HG02885 (cell line): ENCODE measurements around the gene ZCCHC7.
"Not testable (repeated sequence)": the region's sequence is repeated elsewhere in the genome, so short reads cannot be mapped to it uniquely, and the experiment has no call there.

Experiments used
- ATAC-seq: cut with Tn5 transposase; IDR thresholded peaks from one replicate; pipeline ENCODE4 v1.9.1; 2021; ENCODE audit warnings: mild to moderate bottlenecking; ENCODE audit not compliant: unreplicated experiment, poor library complexity

The ZCCHC7 gene

DNA sequence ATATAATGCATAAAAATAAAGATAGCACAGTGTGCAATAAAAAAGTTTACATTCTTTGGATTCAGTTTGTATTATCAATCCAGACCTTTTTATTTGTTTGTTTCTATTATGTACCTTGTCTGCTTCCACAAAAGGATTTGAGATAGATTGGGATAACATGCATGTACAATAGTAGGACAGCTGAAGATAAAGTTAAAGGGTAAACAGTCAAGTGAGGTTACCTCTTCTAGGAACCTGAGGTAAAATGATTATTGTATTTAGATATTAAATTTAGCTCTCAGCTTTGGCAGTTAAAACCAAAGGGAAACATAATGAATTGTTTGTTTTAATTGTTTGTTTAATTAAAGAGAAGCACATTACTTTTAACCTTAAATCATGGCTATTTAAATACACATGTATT is 81.7 kb downstream of the ZCCHC7 start:
- ATAC-seq = no peak

DNA sequence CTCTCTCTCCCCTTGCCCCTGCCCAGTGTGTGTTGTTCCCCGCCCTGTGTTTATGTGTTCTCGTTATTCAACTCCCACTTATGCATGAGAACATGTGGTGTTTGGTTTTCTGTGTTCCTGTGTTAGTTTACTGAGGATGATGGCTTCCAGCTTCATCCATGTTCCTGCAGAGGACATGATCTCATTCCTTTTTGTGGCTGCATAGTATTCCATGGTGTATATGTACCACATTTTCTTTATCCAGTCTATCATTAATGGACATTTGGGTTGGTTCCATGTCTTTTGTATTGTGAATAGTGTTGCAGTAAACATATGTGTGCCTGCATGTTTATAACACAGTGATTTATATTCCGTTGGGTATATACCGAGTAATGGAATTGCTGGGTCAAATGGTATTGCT is 83.1 kb downstream of the ZCCHC7 start:
- not testable (repeated sequence) for ATAC-seq

DNA sequence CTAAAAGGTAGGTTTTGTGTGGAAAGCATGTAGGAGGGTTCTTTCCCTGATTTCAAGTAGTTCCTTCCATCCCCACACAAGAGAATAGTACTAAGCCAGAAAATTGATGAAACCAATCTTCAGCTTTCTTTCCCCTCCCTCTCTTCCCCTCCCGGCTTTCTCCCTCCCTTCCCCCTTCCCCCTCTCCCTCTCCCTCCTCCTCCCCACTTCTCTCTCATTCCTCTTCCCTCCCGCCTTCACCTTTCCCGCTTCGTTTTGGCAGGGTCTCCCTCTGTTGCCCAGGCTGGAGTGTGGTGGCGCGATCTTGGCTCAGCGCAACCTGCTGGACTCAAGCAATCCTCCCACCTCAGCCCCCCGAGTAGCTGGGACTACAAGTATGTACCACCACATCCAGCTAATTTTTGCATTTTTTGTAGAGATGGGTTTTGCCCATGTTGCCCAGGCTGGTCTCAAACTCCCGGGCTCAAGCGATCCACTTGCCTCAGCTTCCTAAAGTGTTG is 85.8 kb downstream of the ZCCHC7 start:
- ATAC-seq = no peak

DNA sequence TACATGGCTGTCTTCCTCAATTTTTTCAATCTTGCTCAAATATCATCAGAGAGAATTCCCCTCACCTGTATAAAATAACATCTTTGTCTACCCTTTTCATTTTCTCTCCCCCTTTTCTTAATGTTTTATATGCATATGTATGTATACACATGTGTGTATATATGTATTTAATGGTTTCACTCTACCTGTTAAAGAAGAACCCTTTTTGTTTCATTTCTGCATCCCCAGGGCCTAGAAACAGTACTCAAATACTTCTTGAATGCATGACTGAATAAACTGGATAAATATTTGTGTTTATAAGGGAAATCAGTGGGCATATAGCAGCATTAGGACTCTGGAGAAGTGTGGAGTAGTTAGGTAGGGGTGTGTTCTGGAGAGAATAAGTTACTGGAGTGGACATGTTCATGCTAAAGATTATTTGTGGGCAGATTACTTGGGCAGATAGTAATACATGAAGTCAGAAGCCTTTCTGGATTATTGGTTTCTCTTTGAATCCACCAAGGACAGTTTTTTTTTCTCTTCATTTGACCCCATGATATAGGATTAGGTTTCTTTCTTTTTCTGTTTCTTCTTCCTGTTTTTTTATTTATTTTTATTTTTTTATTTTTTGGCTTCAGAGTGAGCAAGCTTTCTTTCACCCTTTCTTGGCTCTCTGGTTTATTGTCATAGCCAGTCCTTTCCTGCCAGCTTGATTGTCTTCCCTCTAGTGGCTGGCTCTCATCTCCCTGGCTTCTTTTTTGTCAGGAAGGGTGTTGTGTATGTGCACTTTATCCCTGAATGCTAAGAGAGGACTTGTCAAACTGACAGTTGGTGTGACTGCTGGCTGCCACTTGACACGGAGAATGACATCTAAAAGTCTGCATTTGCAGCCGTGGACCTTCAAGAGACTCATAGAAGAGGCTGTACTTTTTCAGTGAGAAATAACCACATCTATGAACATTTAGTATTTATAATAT is 89.3 kb downstream of the ZCCHC7 start:
- ATAC-seq = no peak

DNA sequence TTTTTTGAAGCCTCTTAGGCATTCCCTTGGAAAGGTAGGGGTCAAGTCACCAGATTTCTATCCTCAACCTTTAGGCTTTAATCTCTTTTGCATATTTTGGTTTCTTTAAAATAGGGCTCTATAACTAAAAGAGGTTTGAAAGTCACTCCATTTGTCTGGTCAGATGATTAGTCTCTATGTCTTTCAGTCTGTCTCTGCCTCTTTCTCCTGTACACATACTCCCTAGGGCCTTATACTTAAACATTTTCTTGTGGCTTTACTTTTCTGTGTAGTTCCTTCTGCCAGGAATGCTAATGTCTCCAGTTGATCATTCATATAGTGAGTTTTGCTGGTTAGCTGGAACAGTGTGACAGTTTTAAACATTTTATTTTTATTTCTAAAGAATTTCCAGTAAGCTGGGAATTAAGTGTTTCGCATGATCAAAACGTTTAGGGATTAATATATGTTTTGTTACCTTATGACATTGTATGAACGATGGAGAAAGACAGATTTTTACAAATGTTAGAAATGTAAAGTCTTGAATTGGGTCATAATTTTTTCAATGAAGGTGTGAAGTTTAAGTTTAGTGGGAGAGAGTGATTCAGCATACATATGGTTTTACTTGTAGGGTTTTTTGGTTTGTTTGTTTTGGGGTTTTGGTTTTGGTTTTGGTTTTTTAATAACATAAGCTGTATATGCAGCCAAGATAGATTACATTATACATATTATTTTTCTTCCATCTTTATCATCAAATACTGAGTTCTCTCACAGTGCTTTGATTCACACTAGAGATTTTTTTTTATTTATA is 90.6 kb downstream of the ZCCHC7 start:
- ATAC-seq = no peak

DNA sequence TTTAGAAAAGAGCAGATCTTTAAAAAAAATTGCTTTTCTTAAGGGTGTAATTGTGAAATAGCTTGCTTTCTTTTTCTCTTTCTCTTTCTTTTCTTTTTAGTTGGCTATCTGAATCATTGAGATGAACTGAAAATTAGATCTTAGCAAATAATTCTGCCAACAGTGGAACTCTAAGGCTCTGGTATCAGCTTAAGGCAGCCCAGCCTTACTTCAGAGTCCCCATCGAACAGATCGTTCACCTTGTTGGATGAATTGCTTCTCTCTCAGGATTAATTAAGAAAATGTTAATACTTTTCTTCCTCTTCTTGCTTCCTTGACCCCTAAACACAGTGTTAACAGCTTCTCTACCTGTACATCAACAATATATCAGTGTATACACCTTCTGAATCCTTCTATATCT is 92.1 kb downstream of the ZCCHC7 start:
- no peak for ATAC-seq

DNA sequence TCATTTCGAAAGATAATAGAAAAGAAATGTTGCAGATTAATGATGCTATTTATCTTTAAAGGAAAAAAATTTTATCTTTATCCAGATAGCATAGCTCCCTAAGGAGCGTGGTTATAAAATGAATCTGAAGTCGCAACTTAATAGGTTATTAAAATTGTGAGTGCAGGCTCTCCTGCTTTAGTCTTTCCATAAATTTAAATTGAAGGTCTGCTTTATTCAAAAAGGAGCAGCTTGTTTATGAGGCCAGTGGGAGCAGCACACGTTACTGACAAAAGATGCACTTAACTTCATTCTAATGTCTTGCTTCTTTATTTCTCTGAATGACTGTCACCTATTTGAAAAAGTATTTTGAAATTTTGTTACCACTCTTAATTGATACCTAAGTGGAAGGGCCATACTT is 95.0 kb downstream of the ZCCHC7 start:
- no peak for ATAC-seq

DNA sequence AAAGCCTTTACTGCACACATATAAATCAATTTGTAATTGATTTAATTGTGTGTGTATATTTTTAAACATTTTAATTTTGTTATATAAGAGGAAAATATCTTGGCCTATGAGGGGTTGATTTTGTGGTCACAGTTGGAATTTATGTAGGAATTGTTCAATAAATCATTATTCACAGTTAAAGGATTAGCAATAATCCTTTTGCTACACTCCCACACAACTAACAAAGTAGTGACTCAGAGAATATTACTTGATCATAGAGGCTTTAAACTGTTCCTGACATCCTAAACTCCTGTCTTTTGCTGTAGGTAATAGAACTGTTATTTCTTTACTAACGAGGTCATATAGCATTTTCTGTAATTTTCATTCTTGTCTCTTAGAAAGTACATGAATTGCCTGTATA is 95.5 kb downstream of the ZCCHC7 start:
- ATAC-seq = no peak

DNA sequence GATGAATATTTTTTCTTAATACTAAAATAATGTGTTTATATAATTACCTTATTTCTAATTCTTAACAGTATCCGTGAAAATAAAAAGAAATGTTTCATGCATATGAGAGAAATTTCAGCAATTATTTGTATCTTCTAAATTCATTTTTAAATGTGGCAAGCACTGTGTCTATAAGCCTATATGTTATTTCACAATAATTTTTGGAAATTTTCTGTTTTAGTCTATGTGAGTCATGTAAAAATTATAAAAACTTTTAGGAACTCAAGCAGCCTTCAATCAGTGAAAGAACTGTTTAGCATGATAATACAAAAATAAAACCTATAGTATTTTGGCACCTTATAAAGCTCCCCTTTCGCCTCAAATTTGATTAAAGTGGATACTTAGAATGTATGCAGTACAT is 96.8 kb downstream of the ZCCHC7 start:
- no peak for ATAC-seq

DNA sequence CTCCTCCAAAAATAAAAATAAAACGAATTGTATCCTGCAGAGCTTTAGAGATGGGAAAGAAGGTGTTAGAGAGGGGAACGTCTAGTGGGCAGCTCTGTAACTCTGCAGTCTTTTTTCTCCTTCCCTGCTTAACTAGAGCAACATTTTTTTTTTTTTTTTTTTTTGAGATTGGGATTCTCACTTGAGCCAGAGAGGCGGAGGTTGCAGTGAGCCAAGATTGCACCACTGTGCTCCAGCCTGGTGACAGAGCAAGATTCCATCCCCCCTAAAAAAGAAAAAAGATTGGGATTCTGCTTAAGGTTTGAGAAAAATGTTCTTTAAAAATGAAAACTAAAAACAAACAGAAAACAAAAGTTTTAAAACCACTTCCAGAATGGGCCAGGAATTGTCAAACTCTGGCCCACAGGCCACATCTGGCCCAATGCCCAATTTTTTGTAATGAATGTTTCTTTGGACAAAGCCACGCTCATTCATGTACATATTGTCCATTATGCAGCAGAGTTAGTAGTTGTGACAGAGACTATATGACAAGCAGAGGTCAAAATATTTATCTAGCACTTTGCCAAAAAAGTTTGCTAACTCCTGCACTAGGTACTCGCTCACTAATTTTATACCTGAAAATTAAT is 98.5 kb downstream of the ZCCHC7 start:
- ATAC-seq = no peak

DNA sequence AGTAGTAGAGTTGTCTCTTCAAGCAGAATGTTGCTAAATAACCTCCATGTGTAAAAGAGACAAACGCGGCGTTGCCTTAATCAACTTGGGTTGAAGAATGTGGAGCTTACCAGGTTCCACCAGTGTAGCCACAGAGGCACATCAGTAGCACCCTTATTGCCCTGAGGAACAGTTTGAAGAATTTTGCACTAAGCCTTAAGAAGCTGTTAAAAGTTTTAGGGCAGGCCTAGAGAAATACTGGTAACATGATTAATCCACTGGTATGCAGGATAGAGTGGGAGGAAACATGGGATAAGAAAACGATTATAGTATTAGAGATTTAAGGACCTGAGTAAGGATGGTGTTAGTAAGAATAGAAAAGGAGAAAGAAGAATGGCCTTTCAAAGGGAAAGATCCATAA is 100.6 kb downstream of the ZCCHC7 start:
- ATAC-seq = no peak

DNA sequence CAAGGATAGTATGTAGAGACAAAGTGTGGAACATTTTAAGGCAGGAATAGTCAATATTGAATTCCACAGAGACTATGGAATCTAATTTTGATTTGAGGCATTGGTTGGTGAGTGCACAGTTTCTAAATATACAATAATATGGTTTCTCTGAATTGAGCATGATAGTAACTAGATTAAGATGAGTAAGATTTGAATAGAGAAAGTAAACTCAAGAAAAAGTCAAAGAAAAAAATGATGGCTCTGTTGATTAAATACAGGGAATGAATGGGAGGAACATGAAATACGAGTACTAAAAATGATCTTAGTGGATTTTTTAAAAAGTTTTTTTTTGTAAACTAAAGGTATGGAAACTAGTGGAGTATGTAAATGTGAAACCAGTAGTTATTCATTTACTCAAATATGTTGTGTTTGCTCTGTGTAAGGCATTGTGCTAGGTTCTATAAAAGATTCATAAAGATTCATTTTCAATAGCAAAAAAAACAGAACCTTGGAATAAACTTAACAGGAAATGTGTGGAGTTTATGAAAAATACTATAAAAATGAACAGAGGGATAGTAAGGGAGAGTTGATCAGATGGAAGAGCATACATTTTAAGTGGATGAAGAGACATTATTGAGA is 101.2 kb downstream of the ZCCHC7 start:
- no peak for ATAC-seq

DNA sequence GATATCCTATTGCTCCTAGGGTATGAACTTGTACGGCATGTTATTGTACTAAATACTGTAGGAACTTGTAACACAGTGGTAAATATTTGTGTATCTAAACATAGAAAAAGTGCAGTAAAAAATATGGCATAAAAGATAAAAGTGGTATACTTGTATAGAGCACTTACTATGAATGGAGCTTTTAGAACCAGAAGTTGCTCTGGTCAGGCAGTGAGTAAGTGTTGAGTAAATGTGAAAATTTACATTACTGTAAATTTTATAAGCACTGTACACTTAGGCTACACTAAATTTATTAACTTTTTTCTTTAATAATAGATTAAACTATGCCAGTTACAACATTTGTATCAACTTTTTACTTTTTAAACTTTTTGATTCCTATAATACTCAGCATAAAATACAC is 109.1 kb downstream of the ZCCHC7 start:
- no peak for ATAC-seq

DNA sequence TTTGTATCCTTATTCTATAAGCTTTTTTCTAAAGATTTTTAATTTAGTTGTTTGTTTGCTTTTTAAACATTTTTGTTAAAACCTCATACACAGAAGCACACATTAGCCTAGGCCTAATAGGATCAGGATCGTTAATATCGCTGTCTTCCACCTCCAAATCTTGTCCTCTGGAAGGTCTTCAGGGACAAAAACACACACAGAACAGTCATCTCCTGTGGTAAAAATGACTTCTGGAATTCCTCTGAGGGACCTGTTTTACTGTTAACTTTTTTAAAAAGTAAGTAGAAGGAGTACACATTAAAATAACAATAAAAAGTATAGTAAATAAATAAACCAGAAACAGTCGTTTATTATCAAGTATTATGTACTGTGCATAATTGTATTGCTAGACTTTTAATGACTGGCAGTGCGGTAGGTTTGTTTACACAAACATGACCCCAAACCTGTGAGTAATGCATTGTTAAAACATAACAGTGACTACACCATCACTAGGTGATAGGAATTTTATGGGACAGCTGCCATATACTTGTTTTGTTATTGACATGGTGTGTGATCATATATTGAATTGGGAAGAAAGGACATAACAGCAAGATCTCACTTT is 109.6 kb downstream of the ZCCHC7 start:
- ATAC-seq = no peak

DNA sequence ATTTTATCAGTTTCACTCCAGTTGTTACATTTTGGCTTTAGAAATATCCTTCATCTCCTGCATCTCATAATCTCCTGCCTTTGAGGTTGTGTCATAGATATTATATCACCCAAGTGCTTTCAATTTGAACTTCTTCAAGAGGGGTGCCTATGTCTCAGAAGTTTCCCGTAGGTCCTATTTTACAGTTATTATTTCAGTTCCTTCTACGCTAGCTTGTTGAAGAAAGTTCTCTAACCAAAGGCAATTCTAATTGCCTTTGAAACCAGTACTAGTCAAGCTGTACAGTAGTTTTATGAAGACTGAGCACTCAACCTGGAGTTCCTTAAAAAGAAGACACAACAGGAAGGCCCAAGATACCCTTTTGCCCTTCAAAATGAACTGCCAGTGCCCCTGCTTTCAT is 116.4 kb downstream of the ZCCHC7 start:
- ATAC-seq = no peak

DNA sequence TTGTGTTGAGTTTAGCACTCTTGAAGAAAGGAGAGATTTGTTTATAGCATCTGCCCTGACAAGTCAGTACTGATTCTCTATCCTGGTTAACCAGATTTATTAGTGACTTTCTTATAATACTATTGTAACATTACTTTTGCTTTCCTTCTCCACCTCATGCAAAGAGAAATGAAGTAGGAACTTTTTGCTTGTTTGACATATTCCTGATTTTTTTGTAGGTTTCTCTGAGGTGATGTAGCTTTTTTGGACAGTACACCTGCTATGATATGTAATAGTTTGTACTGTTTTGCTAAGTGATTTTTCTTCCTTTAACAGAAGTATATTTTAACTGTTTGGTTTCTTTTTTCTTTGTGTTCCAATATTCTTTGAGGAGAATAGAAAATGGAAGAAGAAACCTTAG is 117.7 kb downstream of the ZCCHC7 start:
- ATAC-seq = no peak

DNA sequence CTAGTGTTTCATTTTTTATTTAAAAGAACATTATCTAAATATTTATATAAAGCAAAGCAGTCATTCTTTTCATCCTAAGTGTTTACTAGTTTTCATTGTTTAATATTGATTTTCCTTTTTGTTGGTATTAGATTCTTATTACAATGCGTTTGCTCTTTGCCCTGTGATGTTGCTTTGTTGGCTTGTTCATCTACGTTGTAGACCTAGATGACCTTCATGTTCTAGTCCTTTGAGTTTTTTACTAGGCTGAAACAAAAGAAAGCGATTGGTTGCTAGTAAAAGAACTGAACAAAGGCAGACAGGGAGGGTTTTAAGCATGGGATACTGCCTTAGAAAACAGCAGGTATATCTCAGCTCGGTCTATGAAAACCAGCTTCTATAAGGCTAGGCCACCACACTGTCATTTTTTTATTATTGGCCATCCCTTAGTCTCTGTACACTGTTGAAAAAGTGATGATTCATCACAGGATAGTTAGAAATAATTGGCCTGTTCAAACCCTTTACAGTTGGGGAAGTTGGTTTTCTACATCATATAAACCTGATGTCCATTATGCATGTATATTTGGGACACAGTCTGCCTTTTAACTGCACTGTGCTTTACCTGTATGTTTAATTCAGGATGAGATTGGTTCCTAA is 119.0 kb downstream of the ZCCHC7 start:
- ATAC-seq = no peak

DNA sequence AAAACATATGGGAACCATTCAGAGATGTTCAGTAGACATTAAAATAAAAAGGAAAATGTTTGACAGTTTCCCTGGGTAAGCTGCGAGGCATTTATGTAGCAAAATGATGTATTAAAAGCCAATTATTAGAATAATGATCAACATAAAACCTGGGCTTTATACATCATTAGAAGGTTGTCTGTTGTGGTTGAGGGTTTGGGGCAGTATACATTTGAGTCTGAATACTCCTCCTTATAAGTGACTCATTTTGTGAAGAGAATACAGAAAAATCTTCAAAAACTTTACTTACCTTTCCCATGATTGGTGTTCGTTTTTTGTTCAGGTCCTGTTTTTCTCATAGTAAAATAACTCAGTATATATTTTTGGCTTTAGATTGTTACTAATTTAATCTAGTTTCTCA is 119.5 kb downstream of the ZCCHC7 start:
- no peak for ATAC-seq

DNA sequence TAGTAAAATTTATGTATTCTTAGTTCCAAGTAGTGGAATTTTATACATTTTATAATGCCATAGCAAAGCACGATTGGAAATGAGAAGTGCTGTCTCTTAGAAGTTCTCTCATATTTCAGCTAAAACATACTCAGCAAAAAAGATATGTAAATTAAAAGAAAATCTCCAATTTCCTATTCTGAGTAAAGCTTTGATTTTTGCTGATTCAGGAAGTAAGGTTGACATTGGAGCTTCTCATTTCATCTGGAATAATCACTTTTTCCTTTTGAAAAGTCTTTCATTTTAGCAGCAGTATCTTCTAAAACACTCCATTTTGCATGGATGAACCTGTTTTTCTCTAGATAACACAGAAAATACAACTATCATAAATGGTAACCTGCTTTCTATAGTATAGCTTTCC is 121.0 kb downstream of the ZCCHC7 start:
- no peak for ATAC-seq

DNA sequence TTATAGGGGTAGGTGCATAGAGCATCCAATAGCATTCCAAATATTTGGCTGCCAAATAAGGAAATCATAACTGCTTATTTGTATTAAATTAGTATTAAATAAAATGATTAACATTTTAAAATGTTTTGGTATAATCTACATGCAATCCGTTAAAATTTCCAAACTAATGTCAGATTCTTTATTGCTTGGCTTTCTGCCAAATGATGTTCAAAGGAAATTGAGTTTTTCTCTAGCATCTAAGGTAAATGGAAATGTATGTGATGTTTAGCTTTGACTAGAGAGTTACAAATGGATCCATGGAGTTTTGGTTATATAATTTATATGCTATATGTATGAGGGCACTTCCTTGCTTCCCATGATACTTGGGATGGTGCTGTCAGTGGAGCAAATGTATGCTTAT is 121.7 kb downstream of the ZCCHC7 start:
- no peak for ATAC-seq
